ENCODE results near the gene GPC1. TPM values are rescaled to one million over a fixed set of nuclear protein-coding genes. Genes with fewer than 3 reads are reported as not detected.

The GPC1 gene
- total and polyA plus RNA-seq, 4 experiments from 2014 or later, result 0.14 to 1.2 (median 0.88) TPM

- Histone ChIP-seq H3K4me1 (ENCODE audit: insufficient read depth, low read length) (no peaks in the 10 kb centered on the region), H3K36me3 (ENCODE audit: insufficient read depth, low read length) (no peaks in the 10 kb centered on the region), H3K27me3 (ENCODE audit: insufficient read depth, low read length) (no peaks in the 10 kb centered on the region), H3K4me3 (ENCODE audit: low read length in 2 of 2) (no peak overlapping the region), H3K27ac (ENCODE audit: low read depth, low read length) (no peak overlapping the region), H3K9me3 (ENCODE audit: control insufficient read depth in 1 of 2, low read length in 2 of 2) (peaks cover 0 to 7% of the 10 kb centered on the region in 2 donors)
- peaks cover 19 to 33% of the 10 kb centered on the region in 2 donors for H3K36me3 Mint-ChIP-seq
- DNase-seq, result no peak
- H3K9me3 Mint-ChIP-seq, result peaks cover 0 to 30% (median 19%) of the 10 kb centered on the region in 8 donors
- H3K4me1 Mint-ChIP-seq, result peaks cover 0 to 3% (median 0%) of the 10 kb centered on the region in 4 donors
- H3K27ac Mint-ChIP-seq, result no peak overlapping the region
- no peaks in the 10 kb centered on the region for H3K27me3 Mint-ChIP-seq
- intact Hi-C loops (cut with micrococcal nuclease), result no loop called here
- POLR2A ChIA-PET (ENCODE audit: partially characterized antibody), result no interaction called here
- CTCF ChIA-PET (ENCODE audit: partially characterized antibody), result no interaction called here
- peak overlapping the region in 1 of 8 donors; percentile 51 for H3K4me3 Mint-ChIP-seq
Measured at GRCh38 chr2:240477916-240478315, 42.5 kb downstream of the GPC1 start.

- Histone ChIP-seq H3K4me1 (ENCODE audit: insufficient read depth, low read length) (no peaks in the 10 kb centered on the region), H3K27me3 (ENCODE audit: insufficient read depth, low read length) (no peaks in the 10 kb centered on the region), H3K27ac (ENCODE audit: low read depth, low read length) (no peak overlapping the region), H3K9me3 (ENCODE audit: control insufficient read depth in 1 of 2, low read length in 2 of 2) (peaks cover 0 to 3% of the 10 kb centered on the region in 2 donors), H3K36me3 (ENCODE audit: insufficient read depth, low read length) (no peaks in the 10 kb centered on the region), H3K4me3 (ENCODE audit: low read length in 2 of 2) (no peak overlapping the region)
- H3K27me3 Mint-ChIP-seq, result no peaks in the 10 kb centered on the region
- POLR2A ChIA-PET (ENCODE audit: partially characterized antibody), result no interaction called here
- H3K4me1 Mint-ChIP-seq, result peaks cover 0 to 3% (median 0%) of the 10 kb centered on the region in 4 donors
- no peak overlapping the region for H3K4me3 Mint-ChIP-seq
- peaks cover 0 to 24% (median 14%) of the 10 kb centered on the region in 8 donors for H3K9me3 Mint-ChIP-seq
- DNase-seq, result no peak
- intact Hi-C loops (cut with micrococcal nuclease), result no loop called here
- CTCF ChIA-PET (ENCODE audit: partially characterized antibody), result no interaction called here
- H3K36me3 Mint-ChIP-seq, result peaks cover 13 to 29% of the 10 kb centered on the region in 2 donors
- H3K27ac Mint-ChIP-seq, result no peak overlapping the region
Measured at GRCh38 chr2:240478346-240479110, 43.1 kb downstream of the GPC1 start.

GRCh38 chr2:240479111-240479501 is 43.6 kb downstream of the GPC1 start:
- no peak for DNase-seq
- H3K4me3 ChIP-seq (ENCODE audit: low read length in 2 of 2), result no peak overlapping the region
- intact Hi-C loops (cut with micrococcal nuclease), result no loop called here
- Mint-ChIP-seq H3K4me1 (peaks cover 0 to 2% (median 0%) of the 10 kb centered on the region in 4 donors), H3K27ac (no peak overlapping the region), H3K4me3 (no peak overlapping the region), H3K36me3 (peaks cover 12 to 26% of the 10 kb centered on the region in 2 donors), H3K9me3 (peaks cover 0 to 18% (median 10%) of the 10 kb centered on the region in 8 donors), H3K27me3 (no peaks in the 10 kb centered on the region)
- ChIA-PET POLR2A (ENCODE audit: partially characterized antibody) (no interaction called here), CTCF (ENCODE audit: partially characterized antibody) (no interaction called here)
- H3K27me3 ChIP-seq (ENCODE audit: insufficient read depth, low read length), result no peaks in the 10 kb centered on the region
- no peak overlapping the region for H3K27ac ChIP-seq (ENCODE audit: low read depth, low read length)
- no peaks in the 10 kb centered on the region for H3K36me3 ChIP-seq (ENCODE audit: insufficient read depth, low read length)
- no peaks in the 10 kb centered on the region for H3K9me3 ChIP-seq (ENCODE audit: control insufficient read depth in 1 of 2, low read length in 2 of 2)
- no peaks in the 10 kb centered on the region for H3K4me1 ChIP-seq (ENCODE audit: insufficient read depth, low read length)

- Mint-ChIP-seq H3K27me3 (no peaks in the 10 kb centered on the region), H3K27ac (no peak overlapping the region), H3K4me1 (peaks cover 0 to 2% (median 0%) of the 10 kb centered on the region in 4 donors), H3K4me3 (no peak overlapping the region), H3K36me3 (peaks cover 11 to 21% of the 10 kb centered on the region in 2 donors), H3K9me3 (peaks cover 0 to 12% (median 8%) of the 10 kb centered on the region in 8 donors)
- ChIA-PET CTCF (ENCODE audit: partially characterized antibody) (no interaction called here), POLR2A (ENCODE audit: partially characterized antibody) (no interaction called here)
- intact Hi-C loops (cut with micrococcal nuclease), result no loop called here
- no peak overlapping the region for H3K27ac ChIP-seq (ENCODE audit: low read depth, low read length)
- H3K27me3 ChIP-seq (ENCODE audit: insufficient read depth, low read length), result no peaks in the 10 kb centered on the region
- H3K36me3 ChIP-seq (ENCODE audit: insufficient read depth, low read length), result no peaks in the 10 kb centered on the region
- no peak for DNase-seq
- H3K4me1 ChIP-seq (ENCODE audit: insufficient read depth, low read length), result no peaks in the 10 kb centered on the region
- no peak overlapping the region for H3K4me3 ChIP-seq (ENCODE audit: low read length in 2 of 2)
- H3K9me3 ChIP-seq (ENCODE audit: control insufficient read depth in 1 of 2, low read length in 2 of 2), result no peaks in the 10 kb centered on the region
Measured at GRCh38 chr2:240480834-240481623, 45.6 kb downstream of the GPC1 start.

GRCh38 chr2:240481720-240482119 is 46.3 kb downstream of the GPC1 start:
- H3K36me3 ChIP-seq (ENCODE audit: insufficient read depth, low read length), result no peaks in the 10 kb centered on the region
- ChIA-PET POLR2A (ENCODE audit: partially characterized antibody) (no interaction called here), CTCF (ENCODE audit: partially characterized antibody) (no interaction called here)
- Mint-ChIP-seq H3K9me3 (peaks cover 0 to 16% (median 7%) of the 10 kb centered on the region in 8 donors), H3K27me3 (no peaks in the 10 kb centered on the region), H3K4me1 (peaks cover 0 to 2% (median 0%) of the 10 kb centered on the region in 4 donors), H3K27ac (no peak overlapping the region), H3K36me3 (peaks cover 11 to 16% of the 10 kb centered on the region in 2 donors), H3K4me3 (no peak overlapping the region)
- H3K27ac ChIP-seq (ENCODE audit: low read depth, low read length), result no peak overlapping the region
- intact Hi-C loops (cut with micrococcal nuclease), result no loop called here
- no peaks in the 10 kb centered on the region for H3K9me3 ChIP-seq (ENCODE audit: control insufficient read depth in 1 of 2, low read length in 2 of 2)
- H3K4me1 ChIP-seq (ENCODE audit: insufficient read depth, low read length), result no peaks in the 10 kb centered on the region
- no peak for DNase-seq
- no peak overlapping the region for H3K4me3 ChIP-seq (ENCODE audit: low read length in 2 of 2)
- no peaks in the 10 kb centered on the region for H3K27me3 ChIP-seq (ENCODE audit: insufficient read depth, low read length)

- peaks cover 0 to 2% (median 0%) of the 10 kb centered on the region in 4 donors for H3K4me1 Mint-ChIP-seq
- Histone ChIP-seq H3K27ac (ENCODE audit: low read depth, low read length) (no peak overlapping the region), H3K9me3 (ENCODE audit: control insufficient read depth in 1 of 2, low read length in 2 of 2) (peaks cover 0 to 3% of the 10 kb centered on the region in 2 donors), H3K4me1 (ENCODE audit: insufficient read depth, low read length) (no peaks in the 10 kb centered on the region), H3K36me3 (ENCODE audit: insufficient read depth, low read length) (no peaks in the 10 kb centered on the region), H3K4me3 (ENCODE audit: low read length in 2 of 2) (no peak overlapping the region), H3K27me3 (ENCODE audit: insufficient read depth, low read length) (no peaks in the 10 kb centered on the region)
- ChIA-PET CTCF (ENCODE audit: partially characterized antibody) (no interaction called here), POLR2A (ENCODE audit: partially characterized antibody) (no interaction called here)
- no peaks in the 10 kb centered on the region for H3K27me3 Mint-ChIP-seq
- intact Hi-C loops (cut with micrococcal nuclease), result no loop called here
- no peak overlapping the region for H3K4me3 Mint-ChIP-seq
- no peak overlapping the region for H3K27ac Mint-ChIP-seq
- no peak for DNase-seq
- peaks cover 0 to 19% (median 11%) of the 10 kb centered on the region in 8 donors for H3K9me3 Mint-ChIP-seq
- peaks cover 13 to 19% of the 10 kb centered on the region in 2 donors for H3K36me3 Mint-ChIP-seq
Measured at GRCh38 chr2:240482141-240482540, 46.7 kb downstream of the GPC1 start.

GRCh38 chr2:240491483-240491882 is 56.0 kb downstream of the GPC1 start:
- Histone ChIP-seq H3K27ac (ENCODE audit: low read depth, low read length) (no peak overlapping the region), H3K9me3 (ENCODE audit: control insufficient read depth in 1 of 2, low read length in 2 of 2) (peaks cover 0 to 14% of the 10 kb centered on the region in 2 donors), H3K4me3 (ENCODE audit: low read length in 2 of 2) (no peak overlapping the region), H3K27me3 (ENCODE audit: insufficient read depth, low read length) (no peaks in the 10 kb centered on the region), H3K36me3 (ENCODE audit: insufficient read depth, low read length) (no peaks in the 10 kb centered on the region), H3K4me1 (ENCODE audit: insufficient read depth, low read length) (no peaks in the 10 kb centered on the region)
- peaks cover 0 to 1% of the 10 kb centered on the region in 2 donors for H3K27me3 Mint-ChIP-seq
- intact Hi-C loops (cut with micrococcal nuclease), result no loop called here
- H3K4me3 Mint-ChIP-seq, result no peak overlapping the region
- CTCF ChIA-PET (ENCODE audit: partially characterized antibody), result interaction anchor here (1.3 kb wide), 1 partner anchor 23 kb away, joined by 3 read pairs; no protein-coding TSS in a partner anchor
- DNase-seq, result no peak
- H3K9me3 Mint-ChIP-seq, result peaks cover 0 to 67% (median 54%) of the 10 kb centered on the region in 8 donors
- H3K27ac Mint-ChIP-seq, result no peak overlapping the region
- no peaks in the 10 kb centered on the region for H3K4me1 Mint-ChIP-seq
- POLR2A ChIA-PET (ENCODE audit: partially characterized antibody), result no interaction called here
- peaks cover 32 to 46% of the 10 kb centered on the region in 2 donors for H3K36me3 Mint-ChIP-seq
